ENCODE results near the gene LSM4. TPM values are rescaled to one million over a fixed set of nuclear protein-coding genes. Genes with fewer than 3 reads are reported as not detected.

LSM4 gene
- total RNA-seq, 4 donors from 2014 or later: 70.4 to 167 (median 156) TPM

DNA sequence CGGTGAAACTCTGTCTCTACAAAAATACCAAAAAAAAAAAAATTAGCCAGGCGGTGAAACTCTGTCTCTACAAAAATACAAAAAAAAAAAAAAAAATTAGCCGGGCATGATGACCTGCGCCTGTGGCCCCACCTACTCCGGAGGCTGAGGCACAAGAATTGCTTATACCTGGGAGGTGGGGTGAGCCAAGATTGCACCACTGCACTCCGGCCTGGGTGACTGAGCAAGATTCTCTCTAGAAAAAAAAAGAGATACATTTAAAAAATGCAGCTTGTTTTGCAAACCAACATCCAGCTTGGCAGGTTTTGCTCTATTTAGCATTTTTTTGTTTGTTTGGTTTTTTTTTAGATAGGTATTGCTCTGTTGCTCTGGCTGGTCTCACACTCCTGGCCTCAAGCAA lies 10.8 kb upstream of the LSM4 start:
- WGBS, 2 donors: 79 to 89% methylated on average over 6 of the region's 6 CpGs
- Histone ChIP-seq H3K27me3 (no peaks in the 10 kb centered on the region), H3K36me3 (no peaks in the 10 kb centered on the region), H3K9me3 (no peaks in the 10 kb centered on the region), H3K4me1 (peaks cover 0 to 10% (median 7%) of the 10 kb centered on the region in 4 donors), H3K4me3 (no peak overlapping the region), H3K27ac (no peak overlapping the region)
- TF ChIP-seq EP300 (IDR thresholded peaks at IDR 0.05) (no peak), POLR2A (IDR thresholded peaks at IDR 0.05) (no peak)
- TF ChIP-seq, protein P1, sequence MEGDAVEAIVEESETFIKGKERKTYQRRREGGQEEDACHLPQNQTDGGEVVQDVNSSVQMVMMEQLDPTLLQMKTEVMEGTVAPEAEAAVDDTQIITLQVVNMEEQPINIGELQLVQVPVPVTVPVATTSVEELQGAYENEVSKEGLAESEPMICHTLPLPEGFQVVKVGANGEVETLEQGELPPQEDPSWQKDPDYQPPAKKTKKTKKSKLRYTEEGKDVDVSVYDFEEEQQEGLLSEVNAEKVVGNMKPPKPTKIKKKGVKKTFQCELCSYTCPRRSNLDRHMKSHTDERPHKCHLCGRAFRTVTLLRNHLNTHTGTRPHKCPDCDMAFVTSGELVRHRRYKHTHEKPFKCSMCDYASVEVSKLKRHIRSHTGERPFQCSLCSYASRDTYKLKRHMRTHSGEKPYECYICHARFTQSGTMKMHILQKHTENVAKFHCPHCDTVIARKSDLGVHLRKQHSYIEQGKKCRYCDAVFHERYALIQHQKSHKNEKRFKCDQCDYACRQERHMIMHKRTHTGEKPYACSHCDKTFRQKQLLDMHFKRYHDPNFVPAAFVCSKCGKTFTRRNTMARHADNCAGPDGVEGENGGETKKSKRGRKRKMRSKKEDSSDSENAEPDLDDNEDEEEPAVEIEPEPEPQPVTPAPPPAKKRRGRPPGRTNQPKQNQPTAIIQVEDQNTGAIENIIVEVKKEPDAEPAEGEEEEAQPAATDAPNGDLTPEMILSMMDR (IDR thresholded peaks at IDR 0.05): no peak
- no peak for DNase-seq (ENCODE audit: low spot score in 2 of 2)

DNA sequence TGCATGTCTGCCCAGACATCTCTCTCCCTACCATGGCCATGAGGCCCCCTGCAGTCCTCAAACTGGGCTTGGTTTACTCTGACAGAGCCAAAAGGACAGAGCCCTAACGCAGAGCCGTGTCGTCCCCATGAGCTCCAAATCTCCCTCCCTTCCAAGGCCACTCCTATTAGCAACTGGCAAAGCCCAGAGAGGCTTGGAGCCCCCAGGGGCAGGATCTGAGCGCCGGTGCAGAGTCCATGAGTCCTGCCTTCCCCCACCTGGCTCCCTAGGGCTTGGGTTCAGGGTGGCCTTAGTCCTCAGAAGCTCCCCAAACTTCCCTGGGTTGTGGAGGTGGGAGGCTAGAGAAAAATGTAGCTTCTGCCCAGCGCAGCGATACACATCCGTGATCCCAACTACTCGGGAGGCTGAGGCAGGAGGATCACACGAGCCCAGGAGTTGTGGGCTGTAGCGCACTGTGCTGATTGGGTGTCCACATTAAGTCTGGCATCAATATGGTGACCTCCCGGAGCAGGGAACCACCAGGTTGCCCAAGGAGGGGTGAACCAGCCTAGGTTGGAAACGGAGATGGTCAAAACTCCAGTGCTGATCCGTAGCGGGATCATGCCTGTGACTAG lies 10.1 kb upstream of the LSM4 start:
- H3K9me3 ChIP-seq: no peaks in the 10 kb centered on the region
- TF ChIP-seq POLR2A (IDR thresholded peaks at IDR 0.05): no peak
- TF ChIP-seq, protein P1 (IDR thresholded peaks at IDR 0.05): no peak
- no peak for TF ChIP-seq EP300 (IDR thresholded peaks at IDR 0.05)
- no peak overlapping the region for H3K4me3 ChIP-seq
- H3K27me3 ChIP-seq: no peaks in the 10 kb centered on the region
- DNase-seq (ENCODE audit: low spot score in 2 of 2): no peak
- H3K27ac ChIP-seq: no peak overlapping the region
- WGBS, 2 donors: 69 to 84% methylated on average over 15 of the region's 15 CpGs
- peaks cover 0 to 14% (median 9%) of the 10 kb centered on the region in 4 donors for H3K4me1 ChIP-seq
- no peaks in the 10 kb centered on the region for H3K36me3 ChIP-seq

DNA sequence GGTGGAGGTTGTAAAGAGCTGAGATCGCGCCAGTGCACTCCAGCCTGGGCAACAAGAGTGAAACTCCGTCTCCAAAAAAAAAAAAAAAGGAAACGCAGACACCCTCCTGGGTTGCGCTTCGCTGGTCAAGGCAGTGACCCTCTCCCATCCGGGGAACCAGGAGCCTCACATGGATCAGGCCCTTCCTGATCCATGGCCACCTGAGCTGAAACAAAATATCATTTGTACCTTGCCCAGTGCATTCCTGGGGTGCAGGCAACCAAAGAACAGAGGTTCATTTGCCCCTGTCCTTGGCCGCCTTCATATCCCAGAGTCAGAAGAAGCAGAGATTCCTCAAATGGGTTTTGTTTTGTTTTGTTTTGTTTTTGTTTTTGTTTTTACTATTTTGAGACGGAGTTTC lies 8.0 kb upstream of the LSM4 start:
- Histone ChIP-seq H3K36me3 (no peaks in the 10 kb centered on the region), H3K4me1 (peaks cover 0 to 16% (median 9%) of the 10 kb centered on the region in 4 donors), H3K4me3 (no peak overlapping the region), H3K9me3 (no peaks in the 10 kb centered on the region), H3K27me3 (no peaks in the 10 kb centered on the region), H3K27ac (no peak overlapping the region)
- TF ChIP-seq EP300 (IDR thresholded peaks at IDR 0.05) (no peak), POLR2A (IDR thresholded peaks at IDR 0.05) (no peak)
- TF ChIP-seq, protein P1 (IDR thresholded peaks at IDR 0.05): no peak
- WGBS, 2 donors: 79 to 86% methylated on average over 9 of the region's 9 CpGs
- DNase-seq (ENCODE audit: low spot score in 2 of 2): no peak

DNA sequence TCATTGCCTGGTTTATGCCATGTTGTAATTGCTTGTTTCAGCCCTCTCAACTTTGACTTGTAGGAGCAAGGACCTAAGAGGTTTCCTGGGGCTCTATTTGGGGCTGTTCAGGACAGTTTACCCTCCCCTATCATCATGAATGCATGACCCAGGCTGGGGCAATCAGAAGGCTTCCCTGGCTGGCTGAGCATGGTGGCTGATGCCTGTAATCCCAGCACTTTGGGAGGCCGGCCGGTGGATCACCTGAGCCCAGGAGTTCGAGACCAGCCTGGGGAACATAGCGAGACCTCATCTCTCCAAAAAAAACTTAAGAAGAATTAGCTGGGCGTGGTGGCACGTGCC lies 6.1 kb upstream of the LSM4 start:
- no peaks in the 10 kb centered on the region for H3K36me3 ChIP-seq
- DNase-seq (ENCODE audit: low spot score in 2 of 2): no peak
- H3K4me1 ChIP-seq: peaks cover 0 to 20% (median 9%) of the 10 kb centered on the region in 4 donors
- peak overlapping the region in 3 of 4 donors; percentile 41 to 77 (median 76) for H3K27ac ChIP-seq
- no peaks in the 10 kb centered on the region for H3K9me3 ChIP-seq
- 41 to 48% methylated on average over 6 of the region's 6 CpGs for WGBS, 2 donors
- TF ChIP-seq, protein P1 (IDR thresholded peaks at IDR 0.05): no peak
- no peak for TF ChIP-seq EP300 (IDR thresholded peaks at IDR 0.05)
- TF ChIP-seq POLR2A (IDR thresholded peaks at IDR 0.05): no peak
- peak overlapping the region in 3 of 4 donors; percentile 2 to 36 (median 17) for H3K4me3 ChIP-seq
- no peaks in the 10 kb centered on the region for H3K27me3 ChIP-seq

DNA sequence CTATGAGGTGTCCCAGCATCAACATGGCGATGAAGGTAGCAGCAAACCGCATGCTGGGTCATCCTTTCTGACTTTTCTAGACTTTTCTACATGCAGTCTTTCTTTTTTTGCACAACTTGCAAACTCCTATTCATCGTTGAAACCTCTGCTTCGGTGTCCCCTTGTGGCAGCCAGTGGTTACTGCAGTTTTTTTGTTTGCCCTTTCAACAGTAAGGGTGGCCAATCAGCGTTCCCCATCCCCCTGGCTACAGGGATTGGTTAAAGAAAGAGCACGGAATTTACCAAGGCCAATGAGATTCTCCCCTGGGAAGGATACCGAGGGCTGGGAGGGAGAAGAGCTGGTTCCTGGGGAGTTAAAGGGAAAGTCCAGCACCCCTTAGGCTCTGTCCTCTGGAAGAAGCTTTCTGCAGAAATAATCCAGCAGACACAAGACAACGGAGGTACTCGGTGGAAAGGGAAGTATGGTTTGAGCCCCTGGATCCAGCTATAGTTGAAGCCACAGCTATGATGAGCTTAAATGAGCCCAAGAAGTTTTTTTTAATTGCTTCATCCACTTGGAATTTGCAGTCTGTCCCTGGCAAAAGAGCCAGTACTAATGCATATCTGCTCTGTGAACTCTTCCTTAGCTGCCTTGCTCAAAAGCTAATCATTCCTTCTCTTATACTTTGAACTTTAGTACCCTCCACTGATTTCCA lies 5.6 kb upstream of the LSM4 start:
- no peaks in the 10 kb centered on the region for H3K27me3 ChIP-seq
- no peaks in the 10 kb centered on the region for H3K36me3 ChIP-seq
- H3K27ac ChIP-seq: peak overlapping the region; percentile 41 to 77 (median 60)
- no peaks in the 10 kb centered on the region for H3K9me3 ChIP-seq
- TF ChIP-seq, protein P1 (IDR thresholded peaks at IDR 0.05): peak; percentile 95 to 98 (median 95)
- peak in 1 of 2 donors; percentile 80 for TF ChIP-seq POLR2A (IDR thresholded peaks at IDR 0.05)
- peak; percentile 86 to 90 for TF ChIP-seq EP300 (IDR thresholded peaks at IDR 0.05)
- H3K4me3 ChIP-seq: peak overlapping the region in 3 of 4 donors; percentile 2 to 36 (median 17)
- 0 to 1% methylated on average over 9 of the region's 9 CpGs for WGBS, 2 donors
- peak; percentile 93 to 99 for DNase-seq (ENCODE audit: low spot score in 2 of 2)
- peaks cover 0 to 25% (median 10%) of the 10 kb centered on the region in 4 donors for H3K4me1 ChIP-seq
